Activated T-cell treated with anti-CD3 and anti-CD28 coated beads, Interleukin-2, amount 50 U/mL, for 72 hours (primary cell): ENCODE results near the gene PHF14. TPM values are rescaled to one million over a fixed set of nuclear protein-coding genes. Genes with fewer than 3 reads are reported as not detected.

Source experiments
- ATAC-seq, 2 donors: fragments of 150-1000 bp; cut with Tn5 transposase; replicated peaks in 1 of 2; 2 replicates each; pipeline ENCODE4 v1.10.0; 2021; ENCODE audit warnings: moderate library complexity in 2 of 2, mild to moderate bottlenecking in 1 of 2
- DNase-seq, 2 donors: peaks; one replicate each; pipeline ENCODE4 v3.0.0; 2021 to 2022; ENCODE audit warnings: mixed read lengths in 1 of 2
- H3K27ac Mint-ChIP-seq: one replicate; pipeline ENCODE4 v1.8.0; 2022; ENCODE audit warnings: mild to moderate bottlenecking, moderate library complexity, mixed read lengths
- H3K27me3 Mint-ChIP-seq: one replicate; pipeline ENCODE4 v1.8.0; 2022; ENCODE audit warnings: low read depth, mixed read lengths
- H3K36me3 Mint-ChIP-seq, 2 donors: one replicate each; pipeline ENCODE4 v1.8.0; 2022; ENCODE audit warnings: mixed read lengths in 2 of 2, mild to moderate bottlenecking in 1 of 2; ENCODE audit not compliant: insufficient read depth in 2 of 2
- H3K4me1 Mint-ChIP-seq: one replicate; pipeline ENCODE4 v1.8.0; 2022; ENCODE audit warnings: low read depth, mixed read lengths
- H3K4me3 Mint-ChIP-seq, 2 donors: one replicate each; pipeline ENCODE4 v1.8.0; 2022; ENCODE audit warnings: mild to moderate bottlenecking in 2 of 2, mixed read lengths in 2 of 2, moderate library complexity in 2 of 2
- H3K9me3 Mint-ChIP-seq, 2 donors: one replicate each; pipeline ENCODE4 v1.8.0; 2022; ENCODE audit warnings: mixed read lengths in 2 of 2
- total RNA-seq, 2 donors: library from RNA; stranded (reverse); gene quantifications; one replicate each; pipeline ENCODE4 v1.2.3, GENCODE V29; 2022

PHF14 gene
- total RNA-seq, 2 donors from 2014 or later = 34.3 to 40.1 TPM

DNA sequence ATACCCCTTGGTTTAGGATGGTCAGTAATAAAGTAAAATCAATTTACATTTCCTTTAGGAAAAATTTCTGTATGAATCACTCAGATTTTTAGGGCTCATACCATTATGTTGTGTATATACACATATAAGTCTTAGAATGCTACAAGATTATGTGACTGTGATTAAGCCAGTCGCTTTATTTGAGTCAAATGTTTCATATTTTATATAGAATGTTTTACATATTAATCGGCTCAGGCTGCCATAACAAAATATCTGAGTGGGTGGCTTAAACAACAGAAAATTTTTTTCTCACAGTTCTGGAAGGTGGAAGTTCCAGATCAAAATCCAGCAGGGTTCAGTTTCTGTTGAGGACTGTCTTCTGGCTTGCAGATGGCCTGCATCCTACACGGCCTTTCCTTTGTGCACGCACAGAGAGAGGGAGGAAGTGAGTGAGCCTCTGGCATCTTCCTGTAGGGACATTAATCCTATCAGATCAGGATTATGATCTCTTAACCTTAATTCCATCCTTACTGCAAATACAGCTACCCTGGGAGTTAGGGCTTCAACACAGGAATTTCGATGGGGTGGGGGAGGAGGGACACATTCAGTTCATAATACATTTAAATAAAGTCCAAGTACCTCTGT, 198.0 kb downstream of the PHF14 start:
- DNase-seq (no peak), ATAC-seq (no peak)
- H3K4me3 Mint-ChIP-seq = no peak overlapping the region
- H3K9me3 Mint-ChIP-seq = no peaks in the 10 kb centered on the region
- H3K27me3 Mint-ChIP-seq = no peaks in the 10 kb centered on the region
- H3K36me3 Mint-ChIP-seq = no peaks in the 10 kb centered on the region
- H3K4me1 Mint-ChIP-seq = peaks cover 10% of the 10 kb centered on the region
- H3K27ac Mint-ChIP-seq = no peak overlapping the region

DNA sequence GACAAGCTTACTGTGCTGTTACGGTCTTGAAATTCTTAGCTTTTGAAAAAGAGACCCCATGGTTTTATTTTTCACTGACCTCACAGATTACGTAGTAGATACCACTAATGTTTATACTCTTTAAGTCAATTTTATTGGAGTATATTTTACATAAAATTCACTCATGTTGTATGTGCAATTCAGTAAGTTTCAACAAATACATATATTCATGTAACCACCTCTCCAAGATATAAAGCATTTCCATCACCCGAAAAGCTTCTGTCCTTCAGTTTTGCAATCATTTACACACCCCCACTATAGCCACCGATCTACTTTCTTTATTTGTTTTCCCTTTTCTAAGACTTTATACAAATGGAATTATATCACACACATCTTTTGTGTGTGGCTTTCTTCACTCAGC, 199.2 kb downstream of the PHF14 start:
- no peak overlapping the region for H3K27ac Mint-ChIP-seq
- no peaks in the 10 kb centered on the region for H3K36me3 Mint-ChIP-seq
- H3K4me3 Mint-ChIP-seq = no peak overlapping the region
- peaks cover 10% of the 10 kb centered on the region for H3K4me1 Mint-ChIP-seq
- H3K9me3 Mint-ChIP-seq = no peaks in the 10 kb centered on the region
- ATAC-seq = no peak
- DNase-seq = no peak
- no peaks in the 10 kb centered on the region for H3K27me3 Mint-ChIP-seq

DNA sequence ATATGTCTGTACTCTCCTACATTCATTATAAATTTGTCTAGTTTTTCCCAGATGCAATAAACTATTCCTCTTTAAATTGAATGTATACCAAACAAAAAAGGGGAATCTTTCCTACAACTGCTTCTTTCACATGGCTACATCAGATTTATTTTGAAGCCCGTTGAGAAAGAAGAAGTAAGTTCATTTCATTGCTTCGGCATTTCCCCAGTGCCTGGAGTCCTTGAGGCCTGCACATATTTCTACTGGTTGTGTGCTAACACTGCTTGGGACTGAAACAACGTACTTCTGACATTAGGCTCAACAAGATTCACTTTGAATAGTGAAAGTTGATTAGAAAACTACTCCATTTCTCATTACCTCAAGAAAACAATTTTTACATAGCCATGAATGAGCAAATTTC, 201.7 kb downstream of the PHF14 start:
- Mint-ChIP-seq H3K27me3 (no peaks in the 10 kb centered on the region), H3K4me3 (no peak overlapping the region), H3K27ac (no peak overlapping the region)

DNA sequence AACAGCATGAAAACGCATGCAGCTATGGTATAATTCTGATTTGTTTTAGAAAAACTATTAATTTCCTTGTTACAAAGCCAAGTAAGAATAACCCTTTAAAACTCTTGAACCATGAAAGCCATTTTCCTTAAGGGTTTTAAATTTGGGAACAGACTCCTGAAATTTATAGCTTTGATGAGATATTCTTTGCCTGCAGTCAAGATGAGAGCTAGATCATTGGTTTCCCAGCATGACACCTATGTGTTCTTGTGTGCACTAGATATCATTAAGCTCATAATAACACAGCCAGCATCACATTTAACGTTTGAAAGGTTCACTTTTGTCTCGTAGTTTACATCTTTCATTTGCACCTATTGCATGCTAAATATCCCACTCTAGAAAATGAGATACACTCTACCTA, 202.2 kb downstream of the PHF14 start:
- H3K4me1 Mint-ChIP-seq = peaks cover 4% of the 10 kb centered on the region
- H3K27ac Mint-ChIP-seq = no peak overlapping the region
- no peak overlapping the region for H3K4me3 Mint-ChIP-seq
- no peaks in the 10 kb centered on the region for H3K36me3 Mint-ChIP-seq
- ATAC-seq = no peak
- H3K27me3 Mint-ChIP-seq = no peaks in the 10 kb centered on the region
- DNase-seq = no peak
- peaks cover 0 to 2% of the 10 kb centered on the region in 2 donors for H3K9me3 Mint-ChIP-seq

More for the DNA sequence above, 201.7 kb downstream of the PHF14 start:
- DNase-seq (no peak), ATAC-seq (no peak)
- H3K4me1 Mint-ChIP-seq = peaks cover 9% of the 10 kb centered on the region
- no peaks in the 10 kb centered on the region for H3K36me3 Mint-ChIP-seq
- H3K9me3 Mint-ChIP-seq = no peaks in the 10 kb centered on the region

DNA sequence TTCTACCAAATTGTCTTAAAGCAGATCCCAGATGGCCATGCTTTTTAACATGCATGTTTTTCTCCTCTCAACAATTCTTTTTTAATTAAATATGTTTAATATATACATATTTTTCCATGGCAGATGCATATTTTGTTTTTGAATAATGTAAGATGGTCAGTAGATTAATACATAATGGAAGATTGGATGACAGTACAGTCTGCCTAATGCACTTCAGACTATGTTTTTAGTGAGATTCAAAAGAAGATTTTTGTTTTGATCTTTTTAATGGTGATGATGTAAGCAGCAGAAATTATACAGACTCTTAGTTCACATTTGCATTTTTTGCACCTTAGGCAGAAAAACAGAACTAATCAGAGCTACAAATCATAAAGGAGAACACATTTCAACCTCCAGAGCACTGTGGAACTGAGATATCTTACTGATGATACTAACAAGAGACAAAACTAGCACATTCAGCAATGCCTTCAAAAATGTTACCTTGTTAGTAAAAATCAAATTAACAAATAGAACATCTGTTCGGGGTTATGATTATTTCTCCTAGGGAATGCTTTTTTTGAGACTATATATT, 203.4 kb downstream of the PHF14 start:
- no peak for DNase-seq

DNA sequence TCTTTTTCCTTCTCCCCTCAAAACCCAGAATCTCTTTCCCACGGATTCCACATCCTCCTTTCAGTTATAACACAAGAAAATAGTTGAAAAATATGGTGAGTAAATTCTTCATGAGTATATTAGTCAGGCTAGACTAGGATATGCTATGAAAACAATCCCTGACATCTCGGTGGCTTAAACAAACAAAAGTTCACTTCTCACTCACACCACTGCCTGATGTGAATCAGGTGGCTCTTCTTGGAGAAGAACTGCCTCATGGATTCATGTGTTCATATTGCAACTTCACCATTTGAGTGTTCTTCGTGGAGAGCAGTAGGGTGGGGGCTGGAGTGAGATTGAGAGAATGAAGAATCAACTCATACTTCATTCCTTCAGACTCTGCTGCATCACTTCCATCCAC, 204.1 kb downstream of the PHF14 start:
- Mint-ChIP-seq H3K4me1 (no peaks in the 10 kb centered on the region), H3K9me3 (peaks cover 0 to 2% of the 10 kb centered on the region in 2 donors), H3K27me3 (no peaks in the 10 kb centered on the region), H3K4me3 (no peak overlapping the region), H3K27ac (no peak overlapping the region), H3K36me3 (no peaks in the 10 kb centered on the region)
- DNase-seq (peak in 1 of 2 donors; percentile 4), ATAC-seq (peak; percentile 51 to 91)

More for the DNA sequence above, 203.4 kb downstream of the PHF14 start:
- H3K9me3 Mint-ChIP-seq = peaks cover 0 to 2% of the 10 kb centered on the region in 2 donors
- no peaks in the 10 kb centered on the region for H3K36me3 Mint-ChIP-seq
- no peak for ATAC-seq
- H3K4me3 Mint-ChIP-seq = no peak overlapping the region
- no peaks in the 10 kb centered on the region for H3K27me3 Mint-ChIP-seq
- H3K27ac Mint-ChIP-seq = no peak overlapping the region
- no peaks in the 10 kb centered on the region for H3K4me1 Mint-ChIP-seq

DNA sequence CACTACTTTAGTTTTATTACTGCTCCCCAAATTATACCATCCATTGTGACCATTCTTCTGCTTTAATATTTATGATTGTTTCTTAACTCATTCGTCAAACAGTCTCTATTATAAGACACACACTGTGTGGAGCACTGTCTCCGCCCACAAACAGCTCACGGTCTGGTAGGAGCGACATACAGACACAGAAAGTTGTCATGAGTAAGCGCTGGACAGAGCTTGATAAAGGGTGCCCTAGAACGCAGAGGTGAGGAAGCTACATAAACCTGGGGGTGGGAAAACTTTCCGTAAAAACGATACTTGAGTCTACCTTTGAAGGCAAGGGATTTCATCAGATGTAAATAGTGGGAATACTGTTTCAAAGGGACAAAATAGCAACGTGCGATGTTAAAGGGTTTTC, 207.9 kb downstream of the PHF14 start:
- Mint-ChIP-seq H3K9me3 (peaks cover 7 to 16% of the 10 kb centered on the region in 2 donors), H3K27ac (no peak overlapping the region), H3K4me1 (no peaks in the 10 kb centered on the region), H3K27me3 (no peaks in the 10 kb centered on the region), H3K36me3 (peaks cover 1 to 5% of the 10 kb centered on the region in 2 donors), H3K4me3 (no peak overlapping the region)
- ATAC-seq (no peak), DNase-seq (no peak)

DNA sequence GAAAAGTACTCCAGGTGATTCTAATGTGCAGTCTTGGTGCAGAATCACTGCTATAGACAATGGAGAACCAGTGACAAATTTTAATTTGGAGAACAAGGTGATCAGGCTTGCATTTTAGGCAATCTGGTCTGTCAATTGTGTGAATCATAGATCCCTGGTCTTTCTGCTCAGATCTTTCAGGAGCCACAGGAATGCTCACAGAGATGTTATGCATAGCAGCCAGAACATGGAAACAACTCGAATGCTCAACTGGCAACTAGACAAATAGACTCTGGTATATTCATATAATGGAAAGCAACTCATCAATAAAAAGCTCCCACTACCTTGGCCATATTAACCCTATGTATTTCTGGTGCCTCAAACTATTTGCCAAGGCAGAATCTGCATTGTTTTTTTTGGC, 209.1 kb downstream of the PHF14 start:
- H3K27ac Mint-ChIP-seq = no peak overlapping the region
- no peaks in the 10 kb centered on the region for H3K4me1 Mint-ChIP-seq
- DNase-seq = no peak
- H3K27me3 Mint-ChIP-seq = no peaks in the 10 kb centered on the region
- H3K9me3 Mint-ChIP-seq = peaks cover 7 to 16% of the 10 kb centered on the region in 2 donors
- H3K36me3 Mint-ChIP-seq = peaks cover 1 to 5% of the 10 kb centered on the region in 2 donors
- ATAC-seq = no peak
- no peak overlapping the region for H3K4me3 Mint-ChIP-seq

DNA sequence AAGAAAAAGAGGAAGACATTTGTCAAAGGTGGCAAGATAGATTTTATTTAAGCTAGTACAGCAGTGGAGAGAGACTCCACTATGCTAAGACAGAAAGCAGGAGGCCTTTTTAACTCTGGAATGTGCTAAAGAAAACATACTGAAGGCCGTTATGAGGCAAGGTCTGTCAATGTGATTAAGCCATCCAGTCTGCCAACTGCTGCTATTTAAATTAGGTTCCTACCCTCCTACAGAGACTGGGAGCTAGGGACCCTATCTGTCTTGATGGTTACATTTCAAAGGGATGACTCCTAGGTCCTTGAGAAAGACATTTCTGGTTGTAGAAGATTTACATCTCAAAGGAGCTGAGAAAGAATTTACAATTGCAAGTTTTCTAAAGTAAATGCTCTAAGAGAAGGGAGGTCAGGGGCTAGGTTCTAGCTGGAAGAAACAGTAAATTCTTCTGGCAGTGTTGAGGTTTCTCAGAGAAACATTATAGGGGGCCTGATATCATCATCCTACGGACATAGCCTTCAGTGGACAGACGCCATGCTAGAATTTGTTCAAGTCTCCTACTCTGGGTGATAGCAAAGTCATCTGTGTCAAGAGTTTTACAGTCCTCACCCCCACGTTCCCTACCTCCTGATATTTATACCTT, 211.6 kb downstream of the PHF14 start:
- Mint-ChIP-seq H3K27ac (no peak overlapping the region), H3K9me3 (peaks cover 7 to 16% of the 10 kb centered on the region in 2 donors), H3K4me1 (no peaks in the 10 kb centered on the region), H3K36me3 (peaks cover 1 to 5% of the 10 kb centered on the region in 2 donors), H3K4me3 (no peak overlapping the region), H3K27me3 (no peaks in the 10 kb centered on the region)
- DNase-seq (no peak), ATAC-seq (no peak)

DNA sequence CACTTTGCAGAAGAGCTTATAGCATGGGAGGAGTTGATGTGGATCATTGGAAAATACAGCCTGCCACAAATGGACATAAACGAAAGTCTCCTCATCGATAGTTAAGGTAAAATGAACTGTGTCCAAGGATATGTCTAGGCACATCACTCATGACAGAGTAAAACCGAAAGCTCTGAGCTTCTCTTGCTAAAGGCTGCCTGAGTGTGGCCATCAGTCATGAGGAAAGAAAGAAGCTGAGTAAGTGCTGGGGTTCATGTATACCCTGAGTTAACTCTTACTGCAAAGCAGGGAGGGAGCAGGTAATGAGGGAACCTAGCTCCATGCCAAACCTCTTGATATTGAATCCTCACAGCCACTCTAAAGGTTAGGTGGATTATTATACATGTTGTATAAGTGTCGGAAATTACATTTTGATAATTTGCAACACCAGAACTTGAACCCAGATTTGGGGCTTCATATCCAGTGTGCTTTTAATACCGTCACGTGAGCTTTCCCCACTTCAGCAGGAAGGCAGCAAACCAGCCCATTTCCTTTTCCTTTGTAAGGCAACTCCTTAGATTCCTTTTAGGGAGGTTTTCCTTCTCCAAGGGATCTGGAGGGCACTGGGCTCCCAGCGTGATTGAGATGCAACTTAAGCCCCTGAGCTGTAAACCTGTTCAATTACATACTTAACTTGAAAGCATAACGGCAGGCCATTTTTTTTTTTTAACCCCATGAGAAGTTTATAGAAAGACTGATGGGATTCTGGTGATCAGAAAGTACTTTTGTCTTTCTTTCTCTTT, 215.0 kb downstream of the PHF14 start:
- Mint-ChIP-seq H3K9me3 (peaks cover 5 to 13% of the 10 kb centered on the region in 2 donors), H3K4me1 (peaks cover 13% of the 10 kb centered on the region), H3K36me3 (peaks cover 1 to 5% of the 10 kb centered on the region in 2 donors), H3K27me3 (peaks cover 11% of the 10 kb centered on the region), H3K4me3 (no peak overlapping the region), H3K27ac (no peak overlapping the region)
- ATAC-seq (peak in 1 of 2 donors; percentile 32), DNase-seq (no peak)

DNA sequence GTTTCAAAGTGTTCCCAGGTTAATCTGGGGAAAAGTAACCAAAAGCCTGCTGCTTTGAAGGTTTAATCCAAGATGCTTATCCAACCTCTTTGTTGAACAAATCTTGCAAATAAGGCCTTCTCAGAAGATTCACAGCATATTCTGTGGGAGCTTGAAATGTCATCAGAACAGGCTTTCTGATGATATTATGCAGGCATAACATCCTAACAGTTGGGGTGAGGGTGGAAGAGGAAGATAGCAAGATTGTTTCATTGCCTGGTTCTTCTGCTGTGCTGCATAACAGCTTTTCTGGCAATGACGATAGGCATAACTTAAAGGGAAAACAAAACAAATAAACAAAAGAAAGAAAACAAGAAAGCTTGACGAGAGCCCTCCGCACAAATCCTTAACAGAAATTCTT, 217.4 kb downstream of the PHF14 start:
- no peak overlapping the region for H3K27ac Mint-ChIP-seq
- H3K4me3 Mint-ChIP-seq = no peak overlapping the region
- ATAC-seq (no peak), DNase-seq (no peak)
- H3K27me3 Mint-ChIP-seq = peaks cover 16% of the 10 kb centered on the region
- H3K9me3 Mint-ChIP-seq = no peaks in the 10 kb centered on the region
- H3K36me3 Mint-ChIP-seq = no peaks in the 10 kb centered on the region
- peaks cover 13% of the 10 kb centered on the region for H3K4me1 Mint-ChIP-seq

DNA sequence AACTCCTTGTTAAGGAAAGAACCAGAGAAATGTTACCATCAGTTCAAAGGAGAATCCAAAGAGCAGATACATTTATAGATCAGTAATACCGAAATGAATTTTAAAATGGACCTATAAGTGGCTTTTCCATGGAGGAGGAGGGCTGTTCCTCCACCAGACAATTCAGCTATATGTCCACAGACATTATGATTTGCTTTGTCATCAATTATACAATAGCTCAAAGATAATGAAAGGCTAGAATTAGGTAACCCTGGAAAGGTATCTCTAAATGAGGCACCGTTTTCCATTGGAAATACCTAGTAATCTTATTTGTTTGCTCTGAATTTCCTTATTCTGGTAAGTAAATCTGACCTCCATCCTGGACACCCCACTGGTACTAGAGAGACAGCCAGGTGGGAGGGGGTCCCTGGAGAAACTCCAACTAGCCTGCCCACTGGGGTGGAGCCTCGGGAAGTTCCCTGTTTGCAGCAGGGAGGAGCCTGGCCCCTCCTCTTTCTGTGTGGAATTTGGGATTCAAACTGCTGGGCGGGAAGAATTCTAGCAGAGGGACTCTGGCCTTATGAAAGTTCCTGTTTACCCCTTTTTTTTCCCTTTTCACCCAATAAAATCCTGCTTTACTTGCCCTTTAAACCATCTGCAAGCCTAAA, 218.0 kb downstream of the PHF14 start:
- Mint-ChIP-seq H3K27ac (no peak overlapping the region), H3K4me1 (peaks cover 13% of the 10 kb centered on the region), H3K4me3 (no peak overlapping the region), H3K27me3 (peaks cover 16% of the 10 kb centered on the region), H3K36me3 (no peaks in the 10 kb centered on the region), H3K9me3 (no peaks in the 10 kb centered on the region)
- ATAC-seq (no peak), DNase-seq (no peak)

DNA sequence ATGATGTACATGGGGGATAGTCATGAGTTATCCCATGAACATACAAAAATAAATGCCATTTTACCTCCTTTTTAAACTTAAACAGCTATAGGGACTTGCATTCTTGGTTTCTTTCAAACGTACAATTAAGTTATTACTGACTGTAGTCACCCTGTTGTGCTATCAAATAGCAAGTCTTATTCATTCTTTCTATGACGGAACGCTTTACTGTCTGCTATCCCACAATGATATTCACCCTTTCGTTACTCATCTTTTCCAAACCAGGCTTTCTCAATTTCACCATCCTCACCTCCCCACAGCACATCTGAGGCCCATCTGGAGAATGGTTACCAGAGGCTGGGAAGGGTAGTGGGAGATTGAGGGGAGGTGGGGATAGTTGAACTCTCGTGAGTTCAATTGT, 218.8 kb downstream of the PHF14 start:
- no peaks in the 10 kb centered on the region for H3K9me3 Mint-ChIP-seq
- peak; percentile 65 to 79 for ATAC-seq
- peak overlapping the region; percentile 23 for H3K27ac Mint-ChIP-seq
- DNase-seq = no peak
- peak overlapping the region; percentile 9 to 75 for H3K4me3 Mint-ChIP-seq
- peaks cover 16% of the 10 kb centered on the region for H3K27me3 Mint-ChIP-seq
- H3K4me1 Mint-ChIP-seq = peaks cover 13% of the 10 kb centered on the region
- no peaks in the 10 kb centered on the region for H3K36me3 Mint-ChIP-seq
